HCT116 (cell line): ENCODE results near the gene RADX. TPM values are rescaled to one million over a fixed set of nuclear protein-coding genes. Genes with fewer than 3 reads are reported as not detected.

Experiments
- ATAC-seq: fragments of 200-7000 bp; cut with Tn5 transposase; 2 replicates; pipeline ENCODE4 v1.9.1; 2020; ENCODE audit warnings: mild to moderate bottlenecking, moderate library complexity
- BruUV-seq: library from RNA; stranded (reverse); fragments of 400-500 nt; replicated peaks from 2 replicates; lab custom pipeline; 2021; lab: Mats Ljungman, UMichigan
- CTCF ChIA-PET: fragments of 300-600 bp; sonication (Branson Sonifier 250); formaldehyde crosslinking; loops from one replicate; lab custom pipeline; 2021; ENCODE audit warnings: antibody characterized with exemption; lab: Charles Lee
- POLR2A ChIA-PET: fragments of 300-600, 350-600 bp; sonication (Branson Sonifier 250); formaldehyde crosslinking; loops from one replicate; lab custom pipeline; 2021; ENCODE audit warnings: antibody characterized with exemption; lab: Charles Lee
- RAD21 ChIA-PET, 2 experiments: fragments of 300-600 bp; sonication (Branson Sonifier 250); formaldehyde crosslinking; loops; one replicate each; lab custom pipeline; 2023; ENCODE audit warnings: low total read pairs in 2 of 2; ENCODE audit not compliant: uncharacterized antibody in 2 of 2, unreplicated experiment in 2 of 2, low non-redundant PET in 1 of 2; lab: Charles Lee
- DNase-seq: peaks from one replicate; pipeline ENCODE4 v3.0.0-alpha.2; 2010; ENCODE audit warnings: low read depth, low spot score
- H2AFZ ChIP-seq: fragments of 200-600 bp; shearing (Covaris generic), sonication (generic); 2 replicates; pipeline ENCODE4 v1.6.1; 2017; ENCODE audit warnings: low read depth, mixed run types, mixed read lengths, antibody characterized with exemption, low read length; ENCODE audit not compliant: poor library complexity, severe bottlenecking
- H3K27ac ChIP-seq: 2 replicates; pipeline ENCODE4 v1.5.1; 2012; ENCODE audit warnings: low read depth, low read length
- H3K27me3 ChIP-seq: fragments of 200-600 bp; sonication (generic); 2 replicates; pipeline ENCODE4 v1.6.1; 2016; ENCODE audit warnings: mixed run types, low read length, mixed read lengths; ENCODE audit not compliant: insufficient read depth
- H3K36me3 ChIP-seq, 2 experiments: fragments of 200-500 bp in 1 of 2; fragments of 200-600 bp in 1 of 2; sonication (Bioruptor generic) in 1 of 2; sonication (generic) in 1 of 2; 2 replicates each; pipeline versions ENCODE4 v1.5.1 to v1.6.1; 2014 to 2016; ENCODE audit warnings: low read length in 2 of 2, inconsistent platforms in 1 of 2, mixed read lengths in 1 of 2, mixed run types in 1 of 2; ENCODE audit not compliant: insufficient read depth in 2 of 2, control insufficient read depth in 1 of 2
- H3K4me1 ChIP-seq, 2 experiments: fragments of 200-600 bp in 1 of 2; sonication (generic) in 1 of 2; 2 replicates each; pipeline versions ENCODE4 v1.5.1 to v1.6.1; 2012 to 2017; ENCODE audit warnings: low read length in 2 of 2, inconsistent platforms in 1 of 2, mild to moderate bottlenecking in 1 of 2, mixed read lengths in 1 of 2, mixed run types in 1 of 2, moderate library complexity in 1 of 2; ENCODE audit not compliant: insufficient read depth in 2 of 2, control insufficient read depth in 1 of 2
- H3K4me2 ChIP-seq: fragments of 200-600 bp; sonication (generic); 2 replicates; pipeline ENCODE4 v1.6.1; 2017; ENCODE audit warnings: mixed run types, low read length, mixed read lengths
- H3K4me3 ChIP-seq, 2 experiments: fragments of 200-600 bp in 1 of 2; sonication (generic) in 1 of 2; replicated peaks in 1 of 2; 2 replicates each; pipeline ENCODE4 v1.5.1; 2011 to 2016; ENCODE audit warnings: low read length in 2 of 2, control low read depth in 1 of 2, low read depth in 1 of 2, mild to moderate bottlenecking in 1 of 2, mixed read lengths in 1 of 2, mixed run types in 1 of 2
- H3K79me2 ChIP-seq: fragments of 200-600 bp; sonication (generic); 2 replicates; pipeline ENCODE4 v1.6.1; 2017; ENCODE audit warnings: mild to moderate bottlenecking, mixed run types, low read length, moderate library complexity, mixed read lengths; ENCODE audit not compliant: insufficient read depth
- H3K9ac ChIP-seq: fragments of 200-600 bp; sonication (generic); 2 replicates; pipeline ENCODE4 v1.6.1; 2016; ENCODE audit warnings: low read length, mixed read lengths
- H3K9me2 ChIP-seq: fragments of 200-600 bp; sonication (generic), shearing (Covaris generic); 2 replicates; pipeline ENCODE4 v1.6.1; 2017; ENCODE audit warnings: mixed run types, mild to moderate bottlenecking, moderate library complexity; ENCODE audit not compliant: insufficient read depth
- H3K9me3 ChIP-seq, 2 experiments: fragments of 200-500 bp in 1 of 2; fragments of 200-600 bp in 1 of 2; sonication (Bioruptor generic) in 1 of 2; sonication (generic) in 1 of 2; 2 replicates each; pipeline ENCODE4 v1.6.1; 2014 to 2017; ENCODE audit warnings: low read length in 2 of 2, mixed read lengths in 2 of 2, inconsistent platforms in 1 of 2, low read depth in 1 of 2, mild to moderate bottlenecking in 1 of 2, mixed run types in 1 of 2, moderate library complexity in 1 of 2; ENCODE audit not compliant: control insufficient read depth in 1 of 2, insufficient read depth in 1 of 2
- H4K20me1 ChIP-seq: fragments of 200-600 bp; sonication (generic), shearing (Covaris generic); 2 replicates; pipeline ENCODE4 v1.6.1; 2017; ENCODE audit warnings: mixed run types, mild to moderate bottlenecking, moderate library complexity; ENCODE audit not compliant: insufficient read depth
- CBX3 ChIP-seq: IDR thresholded peaks from 2 replicates; pipeline ENCODE4 v1.6.1; 2012; ENCODE audit warnings: low read depth
- CTCF ChIP-seq, 3 experiments: fragments of 200-600 bp in 1 of 3; sonication (generic) in 1 of 3; IDR thresholded peaks in 2 of 3; conservative IDR thresholded peaks in 1 of 3; 2 replicates each; pipeline ENCODE4 v1.5.1; 2012 to 2017; ENCODE audit warnings: low read depth in 2 of 3, low read length in 2 of 3, antibody characterized with exemption in 1 of 3, borderline replicate concordance in 1 of 3, control low read depth in 1 of 3, mild to moderate bottlenecking in 1 of 3, mixed read lengths in 1 of 3, mixed run types in 1 of 3, moderate library complexity in 1 of 3; ENCODE audit not compliant: insufficient read depth in 1 of 3
- EGR1 ChIP-seq: IDR thresholded peaks from 2 replicates; pipeline ENCODE4 v1.6.1; 2012; ENCODE audit warnings: low read depth
- EZH2 ChIP-seq: fragments of 200-600 bp; sonication (generic); IDR thresholded peaks from 2 replicates; pipeline ENCODE4 v1.6.1; 2017; ENCODE audit warnings: antibody characterized with exemption, mixed run types
- EZH2phosphoT487 ChIP-seq: fragments of 200-600 bp; IDR thresholded peaks from 2 replicates; pipeline ENCODE4 v1.6.1; 2018; ENCODE audit warnings: antibody characterized with exemption, borderline replicate concordance
- FOSL1 ChIP-seq: IDR thresholded peaks from 2 replicates; pipeline ENCODE4 v1.6.1; 2012; ENCODE audit warnings: low read depth
- JUND ChIP-seq: IDR thresholded peaks from 2 replicates; pipeline ENCODE4 v1.6.1; 2012
- POLR2A ChIP-seq: IDR thresholded peaks from 2 replicates; pipeline ENCODE4 v1.7.0; 2011; ENCODE audit warnings: borderline replicate concordance; ENCODE audit not compliant: insufficient read depth, insufficient read length; ENCODE audit errors: extremely low read depth
- RAD21 ChIP-seq: IDR thresholded peaks from 2 replicates; pipeline ENCODE4 v1.6.1; 2012; ENCODE audit warnings: low read depth, mild to moderate bottlenecking
- SIN3A ChIP-seq: IDR thresholded peaks from 2 replicates; pipeline ENCODE4 v1.6.1; 2012; ENCODE audit warnings: low read depth
- SP1 ChIP-seq: IDR thresholded peaks from 2 replicates; pipeline ENCODE4 v1.6.1; 2012; ENCODE audit warnings: low read depth
- SRF ChIP-seq: IDR thresholded peaks from 2 replicates; pipeline ENCODE4 v1.6.1; 2012; ENCODE audit warnings: low read depth
- ZBTB33 ChIP-seq: IDR thresholded peaks from 2 replicates; pipeline ENCODE4 v1.6.1; 2011; ENCODE audit warnings: mild to moderate bottlenecking, low read length, moderate library complexity; ENCODE audit not compliant: insufficient replicate concordance; ENCODE audit errors: extremely low read depth
- ZFX ChIP-seq: fragments of 450-650 bp; IDR thresholded peaks from 2 replicates; pipeline ENCODE4 v1.6.1; 2017
- intact Hi-C: fragments of 100-400 bp; cut with micrococcal nuclease; formaldehyde crosslinking; loops from 2 replicates; pipeline ENCODE4 v1.10.0; 2022
- total RNA-seq: library from RNA; stranded (reverse); gene quantifications from one replicate; pipeline ENCODE4 v1.2.1, GENCODE V29; 2021; ENCODE audit not compliant: unreplicated experiment
- TF ChIP-seq, protein P1 (sequence below): IDR thresholded peaks from 2 replicates; pipeline ENCODE4 v1.6.1; 2012

The RADX gene
- total RNA-seq, 1 experiment from 2014 or later: 8.0 TPM

- peak overlapping the region; percentile 62 to 69 for H3K4me3 ChIP-seq
- ChIA-PET CTCF (interaction anchor here (1.4 kb wide), 2 partner anchors 7 to 197 kb away, joined by 4 to 6 read pairs; no protein-coding TSS in a partner anchor), POLR2A (no interaction called here), RAD21 (no interaction called here)
- no peak for TF ChIP-seq SRF
- 0 out of 2 replicates have a peak, but pooled peaks have one; percentile 6 for TF ChIP-seq SP1
- H3K4me1 ChIP-seq: peaks cover 0 to 13% of the 10 kb centered on the region in 2 experiments; a peak in 1 of 4 replicates
- peak overlapping the region; percentile 57; the same call in 1 of the 2 replicates for H3K27ac ChIP-seq
- H2AFZ ChIP-seq: peak overlapping the region; percentile 61
- intact Hi-C loops: no loop called here
- H3K9ac ChIP-seq: peak overlapping the region; percentile 74
- DNase-seq (no peak), ATAC-seq (peak; percentile 61)
- H3K9me3 ChIP-seq: no peaks in the 10 kb centered on the region
- H3K9me2 ChIP-seq: no peaks in the 10 kb centered on the region
- H4K20me1 ChIP-seq: no peaks in the 10 kb centered on the region
- no peaks in the 10 kb centered on the region for H3K79me2 ChIP-seq
- no peaks in the 10 kb centered on the region for H3K27me3 ChIP-seq
- H3K36me3 ChIP-seq: no peaks in the 10 kb centered on the region
- no TSS peak for BruUV-seq
- peak overlapping the region; percentile 84 for H3K4me2 ChIP-seq
Measured at GRCh38 chrX:106612393-106612763, 600 bp downstream of the RADX start.

- H3K9ac ChIP-seq: peak overlapping the region; percentile 74; the same call in 1 of the 2 replicates
- CTCF ChIA-PET: no interaction called here
- H3K4me1 ChIP-seq: peaks cover 0 to 13% of the 10 kb centered on the region in 2 experiments; a peak in 1 of 4 replicates
- DNase-seq: no peak
- no peaks in the 10 kb centered on the region for H3K9me3 ChIP-seq
- ATAC-seq: no peak
- H3K4me2 ChIP-seq: peak overlapping the region; percentile 84
- H3K27ac ChIP-seq: no peak overlapping the region
- H3K79me2 ChIP-seq: no peaks in the 10 kb centered on the region
- TF ChIP-seq, protein P1, sequence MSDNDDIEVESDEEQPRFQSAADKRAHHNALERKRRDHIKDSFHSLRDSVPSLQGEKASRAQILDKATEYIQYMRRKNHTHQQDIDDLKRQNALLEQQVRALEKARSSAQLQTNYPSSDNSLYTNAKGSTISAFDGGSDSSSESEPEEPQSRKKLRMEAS: no peak
- TF ChIP-seq FOSL1 (no peak), ZFX (no peak), EZH2phosphoT487 (no peak), CBX3 (no peak), SIN3A (no peak), RAD21 (no peak), EGR1 (no peak), SP1 (no peak), JUND (no peak), POLR2A (no peak), ZBTB33 (no peak), CTCF (IDR thresholded peaks at IDR 0.05 in 2 of 3, conservative IDR thresholded peaks at IDR 0.05 in 1 of 3; ENCODE audit: borderline replicate concordance in 1 of 3, insufficient read depth in 1 of 3, low read depth in 2 of 3, low read length in 2 of 3) (no peak), EZH2 (no peak)
- no TSS peak for BruUV-seq
- no peaks in the 10 kb centered on the region for H3K27me3 ChIP-seq
- H3K36me3 ChIP-seq: no peaks in the 10 kb centered on the region
- peak overlapping the region; percentile 62 to 69 for H3K4me3 ChIP-seq
- POLR2A ChIA-PET: no interaction called here
- intact Hi-C loops: no loop called here
- H4K20me1 ChIP-seq: no peaks in the 10 kb centered on the region
- H3K9me2 ChIP-seq: no peaks in the 10 kb centered on the region
- peak overlapping the region; percentile 4 for H2AFZ ChIP-seq
- RAD21 ChIA-PET: no interaction called here
Measured at GRCh38 chrX:106613277-106613676, 1.5 kb downstream of the RADX start.
